ENCODE data around the gene KIDINS220.

DNA sequence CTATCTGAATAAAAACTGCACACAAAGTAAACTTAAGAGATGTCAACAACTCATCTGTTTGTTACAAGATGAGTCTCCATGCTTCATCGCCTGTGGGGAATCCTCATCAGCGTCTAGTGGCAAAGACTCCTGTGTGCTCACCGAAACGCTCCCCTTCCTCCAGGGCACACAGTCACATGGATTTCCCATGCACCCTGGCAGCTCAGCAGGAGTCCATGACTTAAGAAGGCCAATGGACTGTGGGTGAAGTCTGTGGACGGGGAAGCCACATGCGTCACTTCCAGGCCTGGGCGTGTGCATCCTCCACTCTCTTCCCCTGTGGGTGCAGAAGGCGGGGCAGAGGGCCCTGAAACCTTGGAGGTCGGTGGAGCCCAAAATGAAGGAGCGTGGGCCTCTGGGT, 114.4 kb downstream of the KIDINS220 start:
- TF ChIP-seq ZBTB20 (CRISPR knock-in tag; IDR thresholded peaks at IDR 0.05; ENCODE audit: borderline replicate concordance, low read depth) (no peak), ZNF775 (CRISPR knock-in tag; IDR thresholded peaks at IDR 0.05; ENCODE audit: borderline replicate concordance) (no peak), FOXJ3 (CRISPR knock-in tag; IDR thresholded peaks at IDR 0.05; ENCODE audit: borderline replicate concordance) (no peak), YY1 (IDR thresholded peaks at IDR 0.05; ENCODE audit: insufficient read depth, insufficient replicate concordance, low read depth, low read length) (no peak), POLR2A (IDR thresholded peaks at IDR 0.05; ENCODE audit: insufficient read depth in 1 of 2, low read depth in 2 of 2, low read length in 2 of 2) (no peak), HNF4G (IDR thresholded peaks at IDR 0.05; ENCODE audit: borderline replicate concordance, low read depth, low read length) (no peak), HNF4G (CRISPR knock-in tag; IDR thresholded peaks at IDR 0.05; ENCODE audit: borderline replicate concordance, low read depth) (no peak)
- TF ChIP-seq, protein P1, sequence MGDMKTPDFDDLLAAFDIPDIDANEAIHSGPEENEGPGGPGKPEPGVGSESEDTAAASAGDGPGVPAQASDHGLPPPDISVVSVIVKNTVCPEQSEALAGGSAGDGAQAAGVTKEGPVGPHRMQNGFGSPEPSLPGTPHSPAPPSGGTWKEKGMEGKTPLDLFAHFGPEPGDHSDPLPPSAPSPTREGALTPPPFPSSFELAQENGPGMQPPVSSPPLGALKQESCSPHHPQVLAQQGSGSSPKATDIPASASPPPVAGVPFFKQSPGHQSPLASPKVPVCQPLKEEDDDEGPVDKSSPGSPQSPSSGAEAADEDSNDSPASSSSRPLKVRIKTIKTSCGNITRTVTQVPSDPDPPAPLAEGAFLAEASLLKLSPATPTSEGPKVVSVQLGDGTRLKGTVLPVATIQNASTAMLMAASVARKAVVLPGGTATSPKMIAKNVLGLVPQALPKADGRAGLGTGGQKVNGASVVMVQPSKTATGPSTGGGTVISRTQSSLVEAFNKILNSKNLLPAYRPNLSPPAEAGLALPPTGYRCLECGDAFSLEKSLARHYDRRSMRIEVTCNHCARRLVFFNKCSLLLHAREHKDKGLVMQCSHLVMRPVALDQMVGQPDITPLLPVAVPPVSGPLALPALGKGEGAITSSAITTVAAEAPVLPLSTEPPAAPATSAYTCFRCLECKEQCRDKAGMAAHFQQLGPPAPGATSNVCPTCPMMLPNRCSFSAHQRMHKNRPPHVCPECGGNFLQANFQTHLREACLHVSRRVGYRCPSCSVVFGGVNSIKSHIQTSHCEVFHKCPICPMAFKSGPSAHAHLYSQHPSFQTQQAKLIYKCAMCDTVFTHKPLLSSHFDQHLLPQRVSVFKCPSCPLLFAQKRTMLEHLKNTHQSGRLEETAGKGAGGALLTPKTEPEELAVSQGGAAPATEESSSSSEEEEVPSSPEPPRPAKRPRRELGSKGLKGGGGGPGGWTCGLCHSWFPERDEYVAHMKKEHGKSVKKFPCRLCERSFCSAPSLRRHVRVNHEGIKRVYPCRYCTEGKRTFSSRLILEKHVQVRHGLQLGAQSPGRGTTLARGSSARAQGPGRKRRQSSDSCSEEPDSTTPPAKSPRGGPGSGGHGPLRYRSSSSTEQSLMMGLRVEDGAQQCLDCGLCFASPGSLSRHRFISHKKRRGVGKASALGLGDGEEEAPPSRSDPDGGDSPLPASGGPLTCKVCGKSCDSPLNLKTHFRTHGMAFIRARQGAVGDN (CRISPR knock-in tag; IDR thresholded peaks at IDR 0.05) = no peak
- TF ChIP-seq, protein P2, sequence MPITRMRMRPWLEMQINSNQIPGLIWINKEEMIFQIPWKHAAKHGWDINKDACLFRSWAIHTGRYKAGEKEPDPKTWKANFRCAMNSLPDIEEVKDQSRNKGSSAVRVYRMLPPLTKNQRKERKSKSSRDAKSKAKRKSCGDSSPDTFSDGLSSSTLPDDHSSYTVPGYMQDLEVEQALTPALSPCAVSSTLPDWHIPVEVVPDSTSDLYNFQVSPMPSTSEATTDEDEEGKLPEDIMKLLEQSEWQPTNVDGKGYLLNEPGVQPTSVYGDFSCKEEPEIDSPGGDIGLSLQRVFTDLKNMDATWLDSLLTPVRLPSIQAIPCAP (CRISPR knock-in tag; IDR thresholded peaks at IDR 0.05; ENCODE audit: low read depth) = no peak

Measured in HepG2 (cell line).